ENCODE measurements around the gene TLR9.

The TLR9 gene

DNA sequence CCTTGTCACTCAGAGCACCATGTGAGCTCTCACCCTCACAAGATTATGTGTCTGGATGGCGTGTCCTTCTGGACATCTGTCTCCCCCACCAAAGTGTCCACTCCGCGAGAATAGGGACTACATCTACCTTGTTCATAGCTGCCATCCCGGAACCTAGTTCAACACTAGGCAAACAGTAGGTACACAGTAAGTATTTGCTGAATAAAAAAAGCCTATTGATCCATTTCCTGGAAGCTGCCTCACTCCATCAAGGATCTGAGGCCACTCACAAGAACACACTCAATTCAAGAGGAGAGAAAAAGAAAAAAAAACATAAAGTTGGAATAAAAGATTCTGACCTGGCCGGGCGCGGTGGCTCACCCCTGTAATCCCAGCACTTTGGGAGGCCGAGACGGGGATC lies 38.7 kb downstream of the TLR9 start:
- no peak for TF ChIP-seq CTCF (IDR thresholded peaks at IDR 0.05; ENCODE audit: low read depth, low read length)
- no peak for DNase-seq (ENCODE audit: extremely low read depth, low read depth)

GRCh38 chr3:52185837-52186236 lies 39.6 kb downstream of the TLR9 start:
- no peak for DNase-seq (ENCODE audit: extremely low read depth, low read depth)
- TF ChIP-seq CTCF (IDR thresholded peaks at IDR 0.05; ENCODE audit: low read depth, low read length), result no peak

- DNase-seq (ENCODE audit: extremely low read depth, low read depth), result no peak
- TF ChIP-seq CTCF (IDR thresholded peaks at IDR 0.05; ENCODE audit: low read depth, low read length), result no peak
These were observed 40.1 kb downstream of the TLR9 start for GRCh38 chr3:52185311-52185710.

DNA sequence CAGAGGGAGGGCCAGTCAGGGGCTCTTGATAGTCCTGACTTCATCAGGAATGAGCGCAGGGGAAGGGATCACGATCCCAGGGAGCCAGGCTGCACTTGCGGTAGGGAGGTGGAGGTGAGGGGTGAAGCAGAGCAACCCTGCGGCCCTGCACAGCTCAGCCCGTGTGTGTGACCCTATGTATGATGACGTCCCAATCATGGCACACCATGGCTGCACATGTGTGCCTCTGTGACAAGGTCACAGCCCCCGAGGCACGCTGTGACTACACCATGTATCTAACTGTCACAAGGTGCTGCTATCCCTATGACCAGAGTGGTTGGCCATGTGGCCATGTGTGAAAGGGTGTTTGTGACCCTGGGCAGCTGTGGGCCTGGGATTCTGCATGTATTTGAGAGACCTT lies 40.8 kb downstream of the TLR9 start:
- no peak for TF ChIP-seq CTCF (IDR thresholded peaks at IDR 0.05; ENCODE audit: low read depth, low read length)
- no peak for DNase-seq (ENCODE audit: extremely low read depth, low read depth)

DNA sequence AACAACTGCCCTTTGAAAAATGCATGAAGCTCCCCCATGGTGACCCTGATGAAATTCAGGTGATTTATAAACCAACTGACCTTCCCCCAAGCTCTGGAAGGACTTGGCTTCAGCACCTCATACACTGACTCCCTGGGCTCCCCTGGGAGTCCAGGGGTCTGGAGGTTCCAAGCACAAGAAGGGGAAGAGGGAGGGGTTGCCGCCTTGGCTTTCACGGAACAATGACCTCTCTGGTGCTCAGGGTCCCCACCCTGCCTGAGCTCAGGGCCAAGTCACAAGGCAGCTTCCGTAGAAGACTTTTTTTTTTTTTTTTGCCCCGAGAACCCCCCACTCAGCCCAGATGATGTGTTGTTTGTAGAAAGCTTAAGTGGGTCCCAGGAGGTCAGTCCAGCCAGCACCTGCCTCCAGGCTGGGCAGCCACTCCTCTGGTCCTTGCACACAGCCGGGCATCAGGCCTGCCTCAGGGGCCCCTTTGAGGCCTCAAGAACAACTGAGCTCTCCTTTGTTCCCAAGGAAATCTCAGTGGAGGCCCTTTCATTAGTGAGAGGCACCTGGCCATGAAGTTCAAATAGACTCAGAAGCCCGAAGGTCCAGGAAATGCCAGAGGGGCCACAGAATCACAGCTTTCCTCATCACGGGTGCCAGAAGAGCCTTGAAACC lies 41.5 kb downstream of the TLR9 start:
- TF ChIP-seq CTCF (IDR thresholded peaks at IDR 0.05; ENCODE audit: low read depth, low read length), result no peak
- DNase-seq (ENCODE audit: extremely low read depth, low read depth), result no peak

GRCh38 chr3:52182691-52183090 lies 42.8 kb downstream of the TLR9 start:
- TF ChIP-seq CTCF (IDR thresholded peaks at IDR 0.05; ENCODE audit: low read depth, low read length), result no peak
- DNase-seq (ENCODE audit: extremely low read depth, low read depth), result no peak

DNA sequence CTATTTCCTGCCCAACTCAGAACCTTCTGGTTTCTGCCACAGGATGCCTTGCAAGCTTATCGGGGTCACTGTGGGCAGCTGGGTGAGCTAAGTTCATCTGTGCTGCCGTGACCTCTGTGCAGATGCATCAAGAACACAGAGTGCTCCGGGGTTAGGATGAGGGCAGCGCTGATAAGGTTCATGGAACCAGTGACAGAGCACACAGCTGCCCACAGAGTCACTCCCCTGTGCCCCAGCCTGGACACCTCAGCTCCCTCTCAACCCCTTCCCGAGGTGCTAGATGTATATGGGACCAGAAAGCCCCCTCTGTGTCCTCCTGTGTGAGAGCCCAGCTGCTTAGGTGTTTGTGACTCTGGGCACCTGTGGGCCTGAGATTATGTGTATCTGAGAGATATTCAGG lies 43.2 kb downstream of the TLR9 start:
- DNase-seq (ENCODE audit: extremely low read depth, low read depth), result no peak
- TF ChIP-seq CTCF (IDR thresholded peaks at IDR 0.05; ENCODE audit: low read depth, low read length), result no peak
